ENCODE results near the gene MED27. TPM values are rescaled to one million over a fixed set of nuclear protein-coding genes. Genes with fewer than 3 reads are reported as not detected.

Gene MED27
- total RNA-seq, 1 donor from 2014 or later: 31.3 TPM

- H3K4me3 Mint-ChIP-seq: no peak overlapping the region
- no peak for DNase-seq (ENCODE audit: low read depth, low spot score)
- H3K27ac Mint-ChIP-seq (ENCODE audit: unreplicated experiment): no peak overlapping the region
- H3K4me1 Mint-ChIP-seq: no peaks in the 10 kb centered on the region
- no peak for TF ChIP-seq CTCF (conservative IDR thresholded peaks at IDR 0.05)
- no peaks in the 10 kb centered on the region for H3K9me3 Mint-ChIP-seq
- H3K27me3 Mint-ChIP-seq (ENCODE audit: low read depth): peaks cover 43% of the 10 kb centered on the region
- H3K36me3 Mint-ChIP-seq (ENCODE audit: low read depth): no peaks in the 10 kb centered on the region
These were observed 11.1 kb upstream of the MED27 start for GRCh38 chr9:132090771-132091170.

- H3K27me3 Mint-ChIP-seq (ENCODE audit: low read depth): peaks cover 43% of the 10 kb centered on the region
- H3K4me1 Mint-ChIP-seq: no peaks in the 10 kb centered on the region
- no peaks in the 10 kb centered on the region for H3K9me3 Mint-ChIP-seq
- no peaks in the 10 kb centered on the region for H3K36me3 Mint-ChIP-seq (ENCODE audit: low read depth)
- H3K27ac Mint-ChIP-seq (ENCODE audit: unreplicated experiment): no peak overlapping the region
- no peak for TF ChIP-seq CTCF (conservative IDR thresholded peaks at IDR 0.05)
- H3K4me3 Mint-ChIP-seq: no peak overlapping the region
- DNase-seq (ENCODE audit: low read depth, low spot score): no peak
These were observed 7.9 kb upstream of the MED27 start for GRCh38 chr9:132087438-132088030.

- Mint-ChIP-seq H3K36me3 (ENCODE audit: low read depth) (no peaks in the 10 kb centered on the region), H3K4me3 (peak overlapping the region; percentile 5), H3K27ac (ENCODE audit: unreplicated experiment) (no peak overlapping the region), H3K27me3 (ENCODE audit: low read depth) (peaks cover 47% of the 10 kb centered on the region), H3K9me3 (no peaks in the 10 kb centered on the region), H3K4me1 (peaks cover 26% of the 10 kb centered on the region)
- no peak for DNase-seq (ENCODE audit: low read depth, low spot score)
- no peak for TF ChIP-seq CTCF (conservative IDR thresholded peaks at IDR 0.05)
These were observed 2.5 kb upstream of the MED27 start for GRCh38 chr9:132082188-132082587.

GRCh38 chr9:132078699-132079356 lies 839 bp downstream of the MED27 start:
- no peak for DNase-seq (ENCODE audit: low read depth, low spot score)
- TF ChIP-seq CTCF (conservative IDR thresholded peaks at IDR 0.05): no peak
- peaks cover 32% of the 10 kb centered on the region for H3K4me1 Mint-ChIP-seq
- H3K9me3 Mint-ChIP-seq: no peaks in the 10 kb centered on the region
- peaks cover 21% of the 10 kb centered on the region for H3K27me3 Mint-ChIP-seq (ENCODE audit: low read depth)
- no peaks in the 10 kb centered on the region for H3K36me3 Mint-ChIP-seq (ENCODE audit: low read depth)
- peak overlapping the region; percentile 92 for H3K27ac Mint-ChIP-seq (ENCODE audit: unreplicated experiment)
- H3K4me3 Mint-ChIP-seq: peak overlapping the region; percentile 96

- no peak overlapping the region for H3K27ac Mint-ChIP-seq (ENCODE audit: unreplicated experiment)
- no peaks in the 10 kb centered on the region for H3K9me3 Mint-ChIP-seq
- TF ChIP-seq CTCF (conservative IDR thresholded peaks at IDR 0.05): no peak
- H3K27me3 Mint-ChIP-seq (ENCODE audit: low read depth): peaks cover 18% of the 10 kb centered on the region
- H3K4me1 Mint-ChIP-seq: peaks cover 32% of the 10 kb centered on the region
- peak overlapping the region; percentile 96 for H3K4me3 Mint-ChIP-seq
- no peaks in the 10 kb centered on the region for H3K36me3 Mint-ChIP-seq (ENCODE audit: low read depth)
- DNase-seq (ENCODE audit: low read depth, low spot score): no peak
These were observed 1.6 kb downstream of the MED27 start for GRCh38 chr9:132077881-132078698.

Data from neural crest cell (in vitro differentiated cells).